Adipose tissue (tissue), 3 donors: Measurements from ENCODE around the gene LRCH4. TPM values are rescaled to one million over a fixed set of nuclear protein-coding genes. Genes with fewer than 3 reads are reported as not detected.
A peak's percentile ranks its signal among the peaks of the same experiment; 100 is the strongest.
"Not testable (repeated sequence)": the region's sequence is repeated elsewhere in the genome, so short reads cannot be mapped to it uniquely, and the experiment has no call there.

Source experiments
- H3K27ac ChIP-seq: one replicate; pipeline ENCODE4 v1.5.1; 2013; ENCODE audit warnings: low read depth, low read length
- WGBS, 3 donors: extraction: QIAGEN DNeasy Blood & Tissue Kit; methylation state at CpG; one replicate each; pipeline ENCODE4 v1.1.7; 2013; 5-methylcytosine and 5-hydroxymethylcytosine counted together
- polyA plus RNA-seq, 3 donors: library from polyadenylated mRNA; stranded (reverse); fragments of 200-250 nt; gene quantifications; one replicate each; pipeline ENCODE4 v1.2.3, GENCODE V29; 2013
- donor health status: healthy with polysubstance abuse.
- donor health status: Bipolar disorder and iron deficiency.
- donor health status: healthy.

Gene LRCH4
- polyA plus RNA-seq, 3 donors = 23.5 to 37.1 (median 33.4) TPM

GRCh38 chr7:100561491-100562194 is 24.3 kb downstream of the LRCH4 start:
- WGBS, 3 donors = 87 to 92% (median 88%) methylated on average over 12 of the region's 12 CpGs
- H3K27ac ChIP-seq = no peak overlapping the region

- no peak overlapping the region for H3K27ac ChIP-seq
- WGBS, 3 donors = 59 to 70% (median 70%) methylated on average over 4 of the region's 4 CpGs
These were observed 26.8 kb downstream of the LRCH4 start for GRCh38 chr7:100559127-100559526.

GRCh38 chr7:100556541-100556940 is 29.4 kb downstream of the LRCH4 start:
- WGBS, 3 donors = 44 to 79% (median 50%) methylated on average over 4 of the region's 4 CpGs
- no peak overlapping the region for H3K27ac ChIP-seq

- no peak overlapping the region for H3K27ac ChIP-seq
- WGBS, 3 donors = 77 to 90% (median 80%) methylated on average over 5 of the region's 5 CpGs
These were observed 30.2 kb downstream of the LRCH4 start for GRCh38 chr7:100555701-100556100.

- H3K27ac ChIP-seq = no peak overlapping the region
- WGBS, 3 donors = 94 to 97% (median 96%) methylated on average over 3 of the region's 3 CpGs
These were observed 32.9 kb downstream of the LRCH4 start for GRCh38 chr7:100553032-100553431.

GRCh38 chr7:100552532-100552931 is 33.4 kb downstream of the LRCH4 start:
- no peak overlapping the region for H3K27ac ChIP-seq
- 94 to 100% (median 97%) methylated on average over 2 of the region's 2 CpGs for WGBS, 3 donors

- 68 to 81% (median 80%) methylated on average over 5 of the region's 5 CpGs for WGBS, 3 donors
- H3K27ac ChIP-seq = not testable (repeated sequence)
These were observed 37.5 kb downstream of the LRCH4 start for GRCh38 chr7:100548446-100548845.

- no peak overlapping the region for H3K27ac ChIP-seq
- 8 to 29% (median 9%) methylated on average over 2 of the region's 2 CpGs for WGBS, 3 donors
These were observed 38.1 kb downstream of the LRCH4 start for GRCh38 chr7:100547872-100548271.

GRCh38 chr7:100546926-100547800 is 38.8 kb downstream of the LRCH4 start:
- 35 to 65% (median 58%) methylated on average over 9 of the region's 9 CpGs for WGBS, 3 donors
- H3K27ac ChIP-seq = peak overlapping the region; percentile 6

- H3K27ac ChIP-seq = peak overlapping the region; percentile 58
- WGBS, 3 donors = 34 to 56% (median 48%) methylated on average over 10 of the region's 10 CpGs
These were observed 39.6 kb downstream of the LRCH4 start for GRCh38 chr7:100546129-100546925.

- 16 to 45% (median 44%) methylated on average over 3 of the region's 3 CpGs for WGBS, 3 donors
These were observed 40.4 kb downstream of the LRCH4 start for GRCh38 chr7:100545360-100546128.

GRCh38 chr7:100544967-100545359 is 41.0 kb downstream of the LRCH4 start:
- H3K27ac ChIP-seq = peak overlapping the region; percentile 4
- 5 to 46% (median 25%) methylated on average over 1 of the region's 1 CpG for WGBS, 3 donors

More at GRCh38 chr7:100545360-100546128, 40.4 kb downstream of the LRCH4 start:
- H3K27ac ChIP-seq = peak overlapping the region; percentile 58

- WGBS, 3 donors = 23 to 46% (median 37%) methylated on average over 5 of the region's 5 CpGs
- peak overlapping the region; percentile 4 for H3K27ac ChIP-seq
These were observed 41.5 kb downstream of the LRCH4 start for GRCh38 chr7:100544386-100544785.

- WGBS, 3 donors = 57 to 86% (median 71%) methylated on average over 1 of the region's 1 CpG
- H3K27ac ChIP-seq = no peak overlapping the region
These were observed 42.3 kb downstream of the LRCH4 start for GRCh38 chr7:100543586-100543985.

GRCh38 chr7:100541309-100541708 is 44.6 kb downstream of the LRCH4 start:
- 75 to 90% (median 80%) methylated on average over 7 of the region's 7 CpGs for WGBS, 3 donors
- H3K27ac ChIP-seq = not testable (repeated sequence)

GRCh38 chr7:100540073-100540723 is 45.7 kb downstream of the LRCH4 start:
- WGBS, 3 donors = 29 to 57% (median 55%) methylated on average over 5 to 6 of the region's 6 CpGs
- H3K27ac ChIP-seq = no peak overlapping the region

- WGBS, 3 donors = 0 to 1% (median 1%) methylated on average over 41 to 44 of the region's 44 CpGs
These were observed 46.4 kb downstream of the LRCH4 start for GRCh38 chr7:100539436-100540006.

More at GRCh38 chr7:100539436-100540006, 46.4 kb downstream of the LRCH4 start:
- no peak overlapping the region for H3K27ac ChIP-seq
